HG03469 (cell line): ENCODE data around the gene NUDCD2.
"Not testable (repeated sequence)": the region's sequence is repeated elsewhere in the genome, so short reads cannot be mapped to it uniquely, and the experiment has no call there.

Source experiments
- ATAC-seq: cut with Tn5 transposase; IDR thresholded peaks from one replicate; pipeline ENCODE4 v1.9.1; 2021; ENCODE audit warnings: mild to moderate bottlenecking, moderate library complexity, moderate number of reproducible peaks; ENCODE audit not compliant: unreplicated experiment

The NUDCD2 gene

GRCh38 chr5:163434401-163434866 is 25.5 kb downstream of the NUDCD2 start:
- no peak for ATAC-seq

GRCh38 chr5:163433271-163433670 is 26.6 kb downstream of the NUDCD2 start:
- no peak for ATAC-seq

DNA sequence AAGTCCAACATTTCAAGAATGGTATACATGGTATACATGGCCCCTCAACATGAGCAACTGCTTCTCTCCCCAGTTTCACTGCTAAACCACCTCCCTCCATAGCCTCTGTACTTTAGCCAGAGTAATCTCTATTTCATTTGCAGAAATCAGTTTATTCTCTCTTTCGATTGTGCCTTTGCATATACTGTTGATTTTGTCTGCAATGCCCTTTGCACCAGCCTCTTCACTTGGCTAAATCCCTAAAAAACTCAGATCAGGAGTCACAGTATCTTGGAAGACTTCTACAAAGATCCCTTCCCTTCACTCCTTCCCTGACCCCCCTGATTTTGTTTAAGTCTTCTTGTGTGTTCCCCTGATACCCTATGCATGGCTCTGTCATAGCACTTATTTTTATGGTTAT is 27.4 kb downstream of the NUDCD2 start:
- ATAC-seq = no peak

DNA sequence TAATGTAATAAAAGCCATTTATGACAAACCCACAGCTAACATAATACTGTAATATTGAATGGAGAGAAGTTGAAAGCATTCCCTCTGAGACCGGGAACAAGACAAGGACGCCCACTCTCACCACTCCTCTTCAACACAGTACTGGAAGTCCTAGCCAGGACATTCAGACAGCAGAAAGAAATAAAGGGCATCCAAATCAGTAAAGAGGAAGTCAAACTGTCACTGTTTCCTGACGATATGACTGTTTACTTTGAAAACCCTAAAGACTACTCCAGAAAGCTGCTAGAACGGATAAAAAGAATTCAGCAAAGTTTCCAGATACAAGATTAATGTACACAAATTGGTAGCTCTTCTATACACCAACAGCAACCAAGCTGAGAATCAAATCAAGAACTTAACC is 33.8 kb downstream of the NUDCD2 start:
- ATAC-seq = not testable (repeated sequence)

DNA sequence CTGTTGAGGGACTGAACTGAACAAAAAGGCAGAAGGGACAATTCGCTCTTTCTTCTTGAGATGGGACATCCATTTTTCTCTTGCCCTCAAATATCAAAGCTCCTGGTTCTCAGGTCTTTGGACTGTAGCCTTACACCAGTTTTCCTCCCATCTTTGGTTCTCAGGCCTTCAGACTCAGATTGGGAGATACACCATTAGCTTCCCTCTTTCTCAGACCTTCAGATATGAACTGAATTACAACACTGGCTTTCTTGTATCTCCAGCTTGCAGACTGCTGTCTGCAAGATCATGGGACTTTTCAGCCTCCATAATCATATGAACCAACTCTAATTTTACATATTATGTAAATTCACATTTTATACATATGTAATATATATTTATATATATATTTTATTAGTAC is 35.1 kb downstream of the NUDCD2 start:
- no peak for ATAC-seq

GRCh38 chr5:163415673-163416072 is 44.2 kb downstream of the NUDCD2 start:
- not testable (repeated sequence) for ATAC-seq

GRCh38 chr5:163410505-163410904 is 49.4 kb downstream of the NUDCD2 start:
- ATAC-seq = no peak

DNA sequence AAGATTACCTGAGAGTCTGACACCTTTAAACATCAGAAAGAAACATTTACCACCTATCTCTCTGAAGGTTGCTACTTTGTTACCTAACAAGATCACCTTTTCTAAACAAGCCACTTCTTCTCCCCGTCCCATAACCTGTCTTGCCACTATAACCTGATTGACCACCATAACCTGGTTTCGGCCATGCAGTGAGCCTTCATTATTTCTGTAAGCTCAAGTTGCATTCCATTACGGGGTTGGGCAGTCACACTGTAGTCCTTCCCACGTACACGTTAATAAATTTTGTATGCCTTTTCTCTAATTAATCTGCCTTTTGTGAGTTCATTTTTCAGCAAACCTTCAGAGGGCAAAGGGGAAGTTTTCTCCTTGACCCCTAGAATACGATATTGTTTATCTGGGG is 50.5 kb downstream of the NUDCD2 start:
- no peak for ATAC-seq

DNA sequence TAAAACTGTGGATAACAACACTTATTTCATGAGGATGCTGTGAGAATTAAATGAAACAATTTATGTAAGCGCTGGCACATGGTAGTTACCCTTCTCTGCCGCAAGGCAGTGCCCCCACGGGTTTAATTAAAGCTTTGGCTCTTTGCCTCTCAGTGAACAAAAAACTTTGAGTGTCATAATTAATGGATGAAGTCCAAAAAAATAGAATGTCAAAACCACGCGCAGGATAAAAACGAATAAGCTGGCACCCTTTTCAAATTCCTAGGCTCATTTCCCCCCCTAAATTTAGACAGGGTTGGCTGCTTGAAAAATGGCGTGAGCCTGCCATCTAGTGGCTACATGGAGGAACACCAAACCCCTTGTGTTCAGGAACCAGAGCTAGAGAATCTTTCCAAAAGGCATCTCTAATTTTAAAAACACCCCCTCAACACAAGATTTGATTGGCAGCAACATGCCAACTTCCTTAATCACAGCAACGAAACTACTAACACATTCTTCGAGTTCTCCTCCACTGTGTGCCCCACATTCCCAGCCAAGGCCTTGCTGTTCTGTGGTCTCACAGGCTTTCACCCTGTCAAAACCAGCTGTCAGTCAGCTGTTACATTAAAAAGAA is 51.5 kb downstream of the NUDCD2 start:
- peak; percentile 38 for ATAC-seq

DNA sequence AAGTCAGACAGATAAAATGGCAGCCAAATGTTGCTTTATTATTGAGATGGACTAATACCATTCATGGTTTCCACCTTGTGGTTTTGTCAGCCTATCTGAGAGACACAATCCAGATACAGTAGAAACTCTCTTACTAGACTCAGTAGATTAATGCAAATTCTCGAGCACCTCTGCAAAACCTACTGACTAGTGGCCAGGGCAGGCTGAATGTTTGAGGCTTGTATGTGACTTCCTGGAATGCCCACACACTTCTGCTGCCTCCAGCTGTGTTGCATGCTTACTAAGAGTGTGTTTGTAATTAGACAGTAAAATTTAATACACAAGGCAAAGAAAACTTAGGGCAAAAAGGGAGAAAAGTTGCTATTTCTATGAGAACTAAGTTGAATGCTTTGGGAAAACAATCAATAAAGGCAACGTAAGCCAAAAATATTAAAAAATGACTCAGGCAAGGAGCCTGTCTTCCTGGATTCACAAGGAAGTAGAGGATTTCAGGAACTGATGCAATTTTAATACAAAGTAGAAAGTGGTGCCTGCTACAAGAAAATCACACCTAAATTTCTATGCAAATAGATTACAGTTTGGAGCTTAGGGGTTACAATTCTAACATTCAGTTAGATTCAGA is 52.8 kb downstream of the NUDCD2 start:
- peak; percentile 95 for ATAC-seq

DNA sequence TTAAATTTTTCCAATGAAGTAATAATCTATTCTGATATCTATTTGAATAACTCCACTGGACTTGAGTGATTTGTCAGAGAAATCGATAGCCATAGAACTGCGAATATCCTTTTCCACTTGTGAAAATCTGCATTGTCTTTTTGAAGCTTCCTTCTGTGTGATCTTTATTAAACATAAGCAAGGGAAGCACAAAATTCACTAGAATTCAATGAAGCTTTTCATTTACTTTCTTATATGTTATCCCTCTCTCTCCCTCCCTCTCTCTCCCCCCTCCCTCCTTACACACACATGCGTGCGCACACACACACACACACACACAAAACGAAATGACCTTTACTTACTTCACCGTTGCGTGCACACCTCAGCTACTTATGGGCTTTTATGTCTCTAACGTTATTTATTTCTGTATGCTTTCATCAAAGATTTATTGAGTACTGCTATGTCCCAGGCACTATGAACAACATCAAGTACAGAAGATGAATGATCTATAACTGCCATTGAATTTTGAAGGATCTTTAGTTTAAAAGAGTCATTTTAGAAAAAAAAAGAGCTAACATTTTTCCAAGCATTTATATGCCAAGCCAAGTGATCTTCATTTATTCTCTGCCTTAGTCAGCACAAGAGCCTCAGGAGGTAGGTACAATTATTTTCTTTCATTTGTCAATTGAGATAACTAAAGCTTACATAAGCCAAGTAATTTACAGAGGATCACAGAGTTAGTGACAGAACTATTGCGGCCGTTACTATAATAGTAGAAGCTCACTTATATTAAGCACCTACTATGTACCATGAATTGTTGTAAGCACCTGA is 55.3 kb downstream of the NUDCD2 start:
- ATAC-seq = no peak

DNA sequence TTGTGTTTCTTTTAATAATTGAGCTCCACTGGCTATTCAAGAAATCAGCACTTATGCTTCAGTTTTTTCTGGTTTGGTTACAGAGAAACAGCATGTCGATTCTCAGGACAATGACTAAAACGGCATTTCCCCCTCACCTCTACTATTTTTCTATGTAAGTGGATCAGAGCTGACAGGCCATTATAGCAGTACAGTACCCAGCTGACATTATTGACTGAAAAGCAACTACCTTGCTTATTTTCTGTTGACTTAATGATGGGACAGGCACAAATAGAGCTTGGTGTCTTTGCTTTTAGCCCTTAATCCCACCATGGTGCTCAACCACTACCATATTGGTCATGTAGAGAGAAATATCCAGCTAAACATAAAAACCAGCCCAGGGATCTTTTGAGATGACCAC is 57.9 kb downstream of the NUDCD2 start:
- no peak for ATAC-seq

DNA sequence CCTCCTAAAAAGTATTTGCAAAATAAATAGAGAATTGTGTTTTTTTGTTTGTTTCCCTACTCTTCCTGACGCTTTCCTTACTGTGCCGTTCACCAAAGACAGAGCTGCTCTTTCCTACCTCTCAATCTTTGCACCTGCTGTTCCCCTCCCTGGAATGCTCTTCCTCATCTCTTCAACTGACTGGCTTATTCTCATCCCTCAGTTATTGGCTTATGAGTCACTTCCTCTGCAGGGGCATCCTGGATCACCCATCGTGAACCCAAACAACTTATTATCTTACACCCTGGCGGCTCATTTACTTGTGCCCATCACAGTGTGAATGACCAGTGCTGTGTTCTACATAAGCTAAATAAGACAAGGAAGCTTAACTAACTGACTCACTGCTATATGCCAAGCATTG is 58.6 kb downstream of the NUDCD2 start:
- no peak for ATAC-seq

GRCh38 chr5:163399923-163400322 is 60.0 kb downstream of the NUDCD2 start:
- no peak for ATAC-seq

- no peak for ATAC-seq
Measured at GRCh38 chr5:163397354-163397753, 62.5 kb downstream of the NUDCD2 start.

- not testable (repeated sequence) for ATAC-seq
Measured at GRCh38 chr5:163396818-163397340, 63.0 kb downstream of the NUDCD2 start.
